LHCN-M2 (cell line): ENCODE measurements around the gene ATP6V1G2. TPM values are rescaled to one million over a fixed set of nuclear protein-coding genes. Genes with fewer than 3 reads are reported as not detected.
"Not testable (repeated sequence)": the region's sequence is repeated elsewhere in the genome, so short reads cannot be mapped to it uniquely, and the experiment has no call there.

Source experiments
- DNase-seq: peaks from one replicate; pipeline ENCODE4 v3.0.0-alpha.2; 2012; ENCODE audit warnings: low read depth
- total RNA-seq: library from RNA; depleted of rRNA; stranded (reverse); fragments of >200 nt; gene quantifications from 2 replicates; pipeline ENCODE4 v1.2.3, GENCODE V29; 2014

ATP6V1G2 gene
- total RNA-seq, 1 experiment from 2014 or later, result 3.3 TPM

GRCh38 chr6:31575952-31576685, 29.7 kb upstream of the ATP6V1G2 start:
- DNase-seq, result peak; percentile 19

- DNase-seq, result no peak
These were observed 29.0 kb upstream of the ATP6V1G2 start, which contains the start of gene TNF for GRCh38 chr6:31575335-31575901. TSS of gene TNF (plus strand) at chr6:31575565. CDS start at chr6:31575742, 177 bp downstream.

GRCh38 chr6:31574106-31575061, 28.0 kb upstream of the ATP6V1G2 start:
- DNase-seq, result no peak

GRCh38 chr6:31573239-31574105, 27.1 kb upstream of the ATP6V1G2 start:
- no peak for DNase-seq

GRCh38 chr6:31572041-31572911, 25.9 kb upstream of the ATP6V1G2 start, which contains the start of gene LTA:
TSS of gene LTA (plus strand) at chr6:31572289. CDS start at chr6:31572743, 454 bp downstream.
- DNase-seq, result no peak

GRCh38 chr6:31569861-31570536, 23.6 kb upstream of the ATP6V1G2 start:
- DNase-seq, result no peak

- no peak for DNase-seq
These were observed 22.1 kb upstream of the ATP6V1G2 start for GRCh38 chr6:31568537-31568961.

GRCh38 chr6:31567531-31568370, 21.3 kb upstream of the ATP6V1G2 start:
- no peak for DNase-seq

GRCh38 chr6:31560697-31561058, 14.3 kb upstream of the ATP6V1G2 start:
- no peak for DNase-seq

GRCh38 chr6:31559958-31560696, 13.7 kb upstream of the ATP6V1G2 start:
- DNase-seq, result peak; percentile 86

GRCh38 chr6:31559606-31559957, 13.2 kb upstream of the ATP6V1G2 start:
- DNase-seq, result no peak

- peak; percentile 28 for DNase-seq
These were observed 12.5 kb upstream of the ATP6V1G2 start for GRCh38 chr6:31558631-31559500.

GRCh38 chr6:31558318-31558625, 11.9 kb upstream of the ATP6V1G2 start:
- no peak for DNase-seq

GRCh38 chr6:31557443-31558317, 11.3 kb upstream of the ATP6V1G2 start:
- no peak for DNase-seq

GRCh38 chr6:31556307-31556706, 9.9 kb upstream of the ATP6V1G2 start:
- no peak for DNase-seq

GRCh38 chr6:31551371-31551770, 5.0 kb upstream of the ATP6V1G2 start:
- not testable (repeated sequence) for DNase-seq
